Esophagus (tissue), 2 donors: ENCODE results near the gene SCYL2. TPM values are rescaled to one million over a fixed set of nuclear protein-coding genes. Genes with fewer than 3 reads are reported as not detected.

ENCODE experiments used
- H3K27ac ChIP-seq, 2 donors: one replicate each; pipeline ENCODE4 v1.5.1; 2013; ENCODE audit warnings: low read depth in 2 of 2, mild to moderate bottlenecking in 2 of 2, inconsistent platforms in 1 of 2, low read length in 1 of 2, moderate library complexity in 1 of 2
- H3K27me3 ChIP-seq, 2 donors: one replicate each; pipeline ENCODE4 v1.6.1; 2013; ENCODE audit warnings: low read length in 2 of 2, control low read depth in 1 of 2, mild to moderate bottlenecking in 1 of 2; ENCODE audit not compliant: insufficient read depth in 2 of 2, control insufficient read depth in 1 of 2
- H3K36me3 ChIP-seq, 2 donors: one replicate each; pipeline ENCODE4 v1.6.1; 2013; ENCODE audit warnings: low read length in 1 of 2; ENCODE audit not compliant: control insufficient read depth in 2 of 2, insufficient read depth in 2 of 2
- H3K4me1 ChIP-seq, 2 donors: one replicate each; pipeline ENCODE4 v1.6.1; 2013; ENCODE audit warnings: low read length in 1 of 2; ENCODE audit not compliant: control insufficient read depth in 2 of 2, insufficient read depth in 2 of 2
- H3K4me3 ChIP-seq, 2 donors: one replicate each; pipeline ENCODE4 v1.5.1; 2013; ENCODE audit warnings: low read length in 2 of 2, mild to moderate bottlenecking in 2 of 2, low read depth in 1 of 2, moderate library complexity in 1 of 2
- H3K9me3 ChIP-seq, 2 donors: one replicate each; pipeline ENCODE4 v1.6.1; 2013; ENCODE audit warnings: mild to moderate bottlenecking in 2 of 2, low read depth in 1 of 2, low read length in 1 of 2, moderate library complexity in 1 of 2; ENCODE audit not compliant: control insufficient read depth in 2 of 2, insufficient read depth in 1 of 2
- WGBS, 2 donors: extraction: QIAGEN DNeasy Blood & Tissue Kit; methylation state at CpG; one replicate each; pipeline ENCODE4 v1.1.7; 2013; 5-methylcytosine and 5-hydroxymethylcytosine counted together
- polyA plus RNA-seq, 2 donors: library from polyadenylated mRNA; stranded (reverse); fragments of 200-250 nt; gene quantifications; one replicate each; pipeline ENCODE4 v1.2.3, GENCODE V29; 2013
- donor health status: healthy with polysubstance abuse.
- donor health status: Bipolar disorder and iron deficiency.

The SCYL2 gene
- polyA plus RNA-seq, 2 donors: 10.3 to 13.7 TPM

GRCh38 chr12:100381379-100381778, 114.4 kb downstream of the SCYL2 start:
- WGBS, 2 donors: 71% methylated on average over 2 of the region's 2 CpGs
- Histone ChIP-seq H3K27me3 (no peaks in the 10 kb centered on the region), H3K27ac (no peak overlapping the region), H3K36me3 (no peaks in the 10 kb centered on the region), H3K4me3 (no peak overlapping the region), H3K4me1 (no peaks in the 10 kb centered on the region), H3K9me3 (no peaks in the 10 kb centered on the region)

- Histone ChIP-seq H3K27ac (no peak overlapping the region), H3K36me3 (no peaks in the 10 kb centered on the region), H3K9me3 (no peaks in the 10 kb centered on the region), H3K4me1 (no peaks in the 10 kb centered on the region), H3K27me3 (no peaks in the 10 kb centered on the region), H3K4me3 (no peak overlapping the region)
- 68 to 73% methylated on average over 6 of the region's 6 CpGs for WGBS, 2 donors
Observed at GRCh38 chr12:100382338-100382737, 115.4 kb downstream of the SCYL2 start.

GRCh38 chr12:100383586-100384558, 116.9 kb downstream of the SCYL2 start:
- Histone ChIP-seq H3K4me1 (no peaks in the 10 kb centered on the region), H3K9me3 (no peaks in the 10 kb centered on the region), H3K4me3 (no peak overlapping the region), H3K36me3 (no peaks in the 10 kb centered on the region), H3K27me3 (no peaks in the 10 kb centered on the region), H3K27ac (no peak overlapping the region)
- WGBS, 2 donors: 83 to 84% methylated on average over 9 of the region's 9 CpGs

GRCh38 chr12:100384559-100384935, 117.6 kb downstream of the SCYL2 start:
- H3K27ac ChIP-seq: no peak overlapping the region
- H3K36me3 ChIP-seq: no peaks in the 10 kb centered on the region
- no peak overlapping the region for H3K4me3 ChIP-seq
- H3K4me1 ChIP-seq: no peaks in the 10 kb centered on the region
- no peaks in the 10 kb centered on the region for H3K27me3 ChIP-seq
- no peaks in the 10 kb centered on the region for H3K9me3 ChIP-seq
- WGBS, 2 donors: 73 to 77% methylated on average over 5 of the region's 5 CpGs

- Histone ChIP-seq H3K36me3 (no peaks in the 10 kb centered on the region), H3K9me3 (no peaks in the 10 kb centered on the region), H3K4me1 (no peaks in the 10 kb centered on the region), H3K4me3 (no peak overlapping the region), H3K27me3 (no peaks in the 10 kb centered on the region), H3K27ac (no peak overlapping the region)
- 79 to 82% methylated on average over 5 of the region's 5 CpGs for WGBS, 2 donors
Observed at GRCh38 chr12:100388382-100388781, 121.4 kb downstream of the SCYL2 start.

Other genes starting within 250 kb of the SCYL2 start
- 1 to 10 TPM; 2.3 to 4.2 TPM for gene BLTP3B, start 124.3 kb upstream of the SCYL2 start, polyA plus RNA-seq
- gene ACTR6, start 66.4 kb upstream of the SCYL2 start, polyA plus RNA-seq: 10 to 100 TPM; 11.5 to 14.2 TPM
- gene DEPDC4, start 98 bp upstream of the SCYL2 start, polyA plus RNA-seq: under 1 TPM; 0.59 to 0.68 TPM
- not detected for gene SLC17A8, start 89.9 kb downstream of the SCYL2 start, polyA plus RNA-seq
- under 1 TPM; 0.04 to 0.08 TPM for gene NR1H4, start 206.7 kb downstream of the SCYL2 start, polyA plus RNA-seq